Testis (tissue), 2 donors: ENCODE data around the gene KCNN3.

ENCODE experiments used
- POLR2A ChIP-seq: fragments of 450-650 bp; IDR thresholded peaks from one replicate; pipeline ENCODE4 v1.6.1; 2017; ENCODE audit warnings: antibody characterized with exemption, mild to moderate bottlenecking, moderate library complexity
- TF ChIP-seq, protein P1 (sequence below), 3 experiments: fragments of 450-650 bp in 2 of 3; fragments of 200-600 bp in 1 of 3; sonication (generic) in 1 of 3; IDR thresholded peaks; one replicate each; pipeline ENCODE4 v1.5.1; 2016 to 2019; ENCODE audit warnings: antibody characterized with exemption in 3 of 3, mild to moderate bottlenecking in 2 of 3, moderate library complexity in 1 of 3

DNA sequence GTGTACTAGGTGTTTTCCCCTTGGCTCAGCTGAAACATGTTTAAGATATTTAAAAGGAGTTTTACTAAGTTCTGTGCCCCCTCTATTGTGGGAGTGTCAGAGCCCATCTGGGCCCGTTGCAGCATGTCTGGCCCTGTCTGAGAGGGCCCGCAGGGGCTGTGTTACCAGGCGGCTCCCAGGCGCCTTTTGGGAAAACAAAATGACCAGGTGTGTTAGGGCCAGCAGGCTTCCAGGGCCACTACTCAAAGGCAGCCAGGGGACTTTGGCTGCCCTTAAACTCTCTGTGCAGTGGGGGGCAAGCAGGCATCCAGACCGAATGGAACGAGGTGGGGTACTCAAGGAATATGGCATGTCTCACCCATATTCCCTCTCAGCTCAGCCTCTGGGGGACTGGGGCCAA, 111.7 kb downstream of the KCNN3 start:
- TF ChIP-seq, protein P1, sequence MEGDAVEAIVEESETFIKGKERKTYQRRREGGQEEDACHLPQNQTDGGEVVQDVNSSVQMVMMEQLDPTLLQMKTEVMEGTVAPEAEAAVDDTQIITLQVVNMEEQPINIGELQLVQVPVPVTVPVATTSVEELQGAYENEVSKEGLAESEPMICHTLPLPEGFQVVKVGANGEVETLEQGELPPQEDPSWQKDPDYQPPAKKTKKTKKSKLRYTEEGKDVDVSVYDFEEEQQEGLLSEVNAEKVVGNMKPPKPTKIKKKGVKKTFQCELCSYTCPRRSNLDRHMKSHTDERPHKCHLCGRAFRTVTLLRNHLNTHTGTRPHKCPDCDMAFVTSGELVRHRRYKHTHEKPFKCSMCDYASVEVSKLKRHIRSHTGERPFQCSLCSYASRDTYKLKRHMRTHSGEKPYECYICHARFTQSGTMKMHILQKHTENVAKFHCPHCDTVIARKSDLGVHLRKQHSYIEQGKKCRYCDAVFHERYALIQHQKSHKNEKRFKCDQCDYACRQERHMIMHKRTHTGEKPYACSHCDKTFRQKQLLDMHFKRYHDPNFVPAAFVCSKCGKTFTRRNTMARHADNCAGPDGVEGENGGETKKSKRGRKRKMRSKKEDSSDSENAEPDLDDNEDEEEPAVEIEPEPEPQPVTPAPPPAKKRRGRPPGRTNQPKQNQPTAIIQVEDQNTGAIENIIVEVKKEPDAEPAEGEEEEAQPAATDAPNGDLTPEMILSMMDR (IDR thresholded peaks at IDR 0.05), result no peak
- TF ChIP-seq POLR2A, result no peak
